HEK293 (cell line): Measurements from ENCODE around the gene ASPSCR1.

ENCODE experiments used
- CTCF ChIA-PET: fragments of 350-600 bp; formaldehyde crosslinking; extraction: SDS; loops from one replicate; lab custom pipeline; 2021; ENCODE audit warnings: antibody characterized with exemption; lab: Yijun Ruan, JAX
- POLR2A ChIA-PET: fragments of 300-600 bp; formaldehyde crosslinking; extraction: SDS; loops from one replicate; lab custom pipeline; 2020; ENCODE audit warnings: antibody characterized with exemption, inconsistent platforms; lab: Yijun Ruan, JAX
- H3K27ac ChIP-seq: fragments of 200-500 bp; sonication (Bioruptor generic); 2 replicates; pipeline ENCODE4 v1.5.1; 2014; ENCODE audit warnings: low read depth, low read length, control low read depth, inconsistent platforms; ENCODE audit errors: extremely low read depth
- H3K36me3 ChIP-seq, 2 experiments: fragments of 200-500 bp in 1 of 2; sonication (Bioruptor generic) in 1 of 2; 1 replicate in 1 of 2; 2 replicates in 1 of 2; pipeline ENCODE4 v1.5.1; 2014 to 2017; ENCODE audit warnings: inconsistent platforms in 2 of 2, low read length in 2 of 2; ENCODE audit not compliant: control insufficient read depth in 2 of 2, insufficient read depth in 1 of 2
- H3K4me1 ChIP-seq: fragments of 200-500 bp; sonication (Bioruptor generic); 2 replicates; pipeline ENCODE4 v1.5.1; 2014; ENCODE audit warnings: mild to moderate bottlenecking, low read length, inconsistent platforms; ENCODE audit not compliant: control insufficient read depth, insufficient read depth
- H3K4me3 ChIP-seq: 2 replicates; pipeline ENCODE4 v1.5.1; 2011; ENCODE audit warnings: low read depth, mild to moderate bottlenecking, control low read depth, low read length, moderate library complexity
- H3K9me3 ChIP-seq: fragments of 200-500 bp; sonication (Bioruptor generic); 2 replicates; pipeline ENCODE4 v1.5.1; 2014; ENCODE audit warnings: low read depth, low read length, inconsistent platforms; ENCODE audit not compliant: control insufficient read depth, insufficient read depth
- AEBP2 ChIP-seq: fragments of 450-650 bp; formaldehyde crosslinking; IDR thresholded peaks from 2 replicates; pipeline ENCODE4 v1.5.1; 2016; ENCODE audit warnings: missing biosample characterization, missing genetic modification characterization, borderline replicate concordance
- ATF2 ChIP-seq: fragments of 450-650 bp; formaldehyde crosslinking; IDR thresholded peaks from 2 replicates; pipeline ENCODE4 v1.5.1; 2016; ENCODE audit warnings: missing biosample characterization, missing genetic modification characterization, low read depth
- EGR2 ChIP-seq: fragments of 450-650 bp; formaldehyde crosslinking; IDR thresholded peaks from 2 replicates; pipeline ENCODE4 v1.5.1; 2016; ENCODE audit warnings: low read depth, missing biosample characterization, missing genetic modification characterization
- SP3 ChIP-seq: fragments of 450-650 bp; formaldehyde crosslinking; IDR thresholded peaks from 2 replicates; pipeline ENCODE4 v1.5.1; 2016; ENCODE audit warnings: missing biosample characterization, missing genetic modification characterization
- TSHZ1 ChIP-seq: fragments of 450-650 bp; formaldehyde crosslinking; IDR thresholded peaks from 2 replicates; pipeline ENCODE4 v1.5.1; 2016; ENCODE audit warnings: missing biosample characterization, missing genetic modification characterization, borderline replicate concordance
- WT1 ChIP-seq: fragments of 450-650 bp; formaldehyde crosslinking; IDR thresholded peaks from 2 replicates; pipeline ENCODE4 v1.5.1; 2016; ENCODE audit warnings: missing biosample characterization, missing genetic modification characterization
- ZBTB26 ChIP-seq: fragments of 450-650 bp; formaldehyde crosslinking; optimal IDR thresholded peaks from 2 replicates; pipeline ENCODE3; 2016; ENCODE audit warnings: missing biosample characterization, mild to moderate bottlenecking, missing genetic modification characterization
- ZFP41 ChIP-seq: fragments of 450-650 bp; formaldehyde crosslinking; IDR thresholded peaks from 2 replicates; pipeline ENCODE4 v1.5.1; 2016; ENCODE audit warnings: missing biosample characterization, missing genetic modification characterization, borderline replicate concordance
- ZIC2 ChIP-seq: fragments of 450-650 bp; formaldehyde crosslinking; IDR thresholded peaks from 2 replicates; pipeline ENCODE4 v1.5.1; 2016; ENCODE audit warnings: missing biosample characterization, missing genetic modification characterization
- ZNF132 ChIP-seq: fragments of 450-650 bp; formaldehyde crosslinking; IDR thresholded peaks from 2 replicates; pipeline ENCODE4 v1.5.1; 2017; ENCODE audit warnings: missing biosample characterization, missing genetic modification characterization, borderline replicate concordance
- ZNF223 ChIP-seq: fragments of 450-650 bp; formaldehyde crosslinking; IDR thresholded peaks from 2 replicates; pipeline ENCODE4 v1.5.1; 2016; ENCODE audit warnings: missing biosample characterization, missing genetic modification characterization
- ZNF266 ChIP-seq: fragments of 450-650 bp; formaldehyde crosslinking; IDR thresholded peaks from 2 replicates; pipeline ENCODE4 v1.5.1; 2016; ENCODE audit warnings: missing biosample characterization, missing genetic modification characterization, low read depth
- ZNF354C ChIP-seq: fragments of 450-650 bp; formaldehyde crosslinking; IDR thresholded peaks from 2 replicates; pipeline ENCODE4 v1.5.1; 2016; ENCODE audit warnings: missing biosample characterization, missing genetic modification characterization, low read depth, borderline replicate concordance
- ZNF571 ChIP-seq: fragments of 450-650 bp; formaldehyde crosslinking; IDR thresholded peaks from 2 replicates; pipeline ENCODE4 v1.5.0; 2017; ENCODE audit warnings: missing biosample characterization, missing genetic modification characterization
- ZNF600 ChIP-seq: fragments of 450-650 bp; formaldehyde crosslinking; IDR thresholded peaks from 2 replicates; pipeline ENCODE4 v1.5.1; 2016; ENCODE audit warnings: missing biosample characterization, missing genetic modification characterization
- ZNF626 ChIP-seq: fragments of 450-650 bp; sonication (Bioruptor Pico); formaldehyde crosslinking; IDR thresholded peaks from 2 replicates; pipeline ENCODE4 v1.5.1; 2018; ENCODE audit warnings: missing biosample characterization, missing genetic modification characterization, inconsistent platforms
- ZNF670 ChIP-seq: fragments of 450-650 bp; formaldehyde crosslinking; IDR thresholded peaks from 2 replicates; pipeline ENCODE4 v1.5.1; 2016; ENCODE audit warnings: missing biosample characterization, missing genetic modification characterization, low read depth
- ZNF677 ChIP-seq: fragments of 450-650 bp; IDR thresholded peaks from 2 replicates; pipeline ENCODE4 v1.5.0; 2018; ENCODE audit warnings: missing biosample characterization, mild to moderate bottlenecking, missing genetic modification characterization, moderate library complexity
- ZNF707 ChIP-seq: fragments of 450-650 bp; formaldehyde crosslinking; IDR thresholded peaks from 2 replicates; pipeline ENCODE4 v1.5.1; 2016; ENCODE audit warnings: missing biosample characterization, missing genetic modification characterization
- ZSCAN5A ChIP-seq: fragments of 450-650 bp; formaldehyde crosslinking; IDR thresholded peaks from 2 replicates; pipeline ENCODE4 v1.5.1; 2016; ENCODE audit warnings: missing biosample characterization, missing genetic modification characterization

The ASPSCR1 gene

GRCh38 chr17:82042649-82043048, 65.2 kb downstream of the ASPSCR1 start:
- H3K4me1 ChIP-seq = no peaks in the 10 kb centered on the region
- POLR2A ChIA-PET = interaction anchor here (1.8 kb wide), 2 partner anchors 12 to 17 kb away, joined by 4 to 5 read pairs; partner anchors contain the start of gene RAC3
- peaks cover 0 to 17% of the 10 kb centered on the region in 2 experiments; a peak in 1 of 3 replicates for H3K36me3 ChIP-seq
- no peak overlapping the region for H3K27ac ChIP-seq
- TF ChIP-seq ZNF223 (tag by site-specific recombination) = 0 out of 2 replicates have a peak, but pooled peaks have one; percentile 38
- no peak for TF ChIP-seq ZBTB26 (tag by site-specific recombination)
- no peaks in the 10 kb centered on the region for H3K9me3 ChIP-seq
- no peak overlapping the region for H3K4me3 ChIP-seq
- CTCF ChIA-PET = interaction anchor here (0.6 kb wide), 2 partner anchors 21 to 310 kb away, joined by 3 to 4 read pairs; no protein-coding TSS in a partner anchor

GRCh38 chr17:82043507-82043906, 66.1 kb downstream of the ASPSCR1 start:
- no peaks in the 10 kb centered on the region for H3K9me3 ChIP-seq
- no peaks in the 10 kb centered on the region for H3K4me1 ChIP-seq
- H3K4me3 ChIP-seq = no peak overlapping the region
- peaks cover 0 to 26% of the 10 kb centered on the region in 2 experiments; a peak in 1 of 3 replicates for H3K36me3 ChIP-seq
- peak; percentile 64 for TF ChIP-seq ZIC2 (tag by site-specific recombination)
- no peak for TF ChIP-seq ATF2 (tag by site-specific recombination)
- TF ChIP-seq TSHZ1 (tag by site-specific recombination) = no peak
- TF ChIP-seq ZNF600 = no peak
- no peak for TF ChIP-seq ZNF677 (tag by site-specific recombination)
- TF ChIP-seq ZFP41 (tag by site-specific recombination) = no peak
- ChIA-PET CTCF (interaction anchor here (0.6 to 1.0 kb wide), 4 partner anchors 8 to 310 kb away, joined by 3 to 5 read pairs (median 4); no protein-coding TSS in a partner anchor), POLR2A (interaction anchor here (0.6 to 1.8 kb wide), 5 partner anchors 16 to 150 kb away, joined by 3 to 7 read pairs (median 5); no protein-coding TSS in a partner anchor)
- no peak overlapping the region for H3K27ac ChIP-seq

- POLR2A ChIA-PET = interaction anchor here (1.3 kb wide), 2 partner anchors 8 to 10 kb away, joined by 3 read pairs; partner anchors contain the start of gene DCXR
- Histone ChIP-seq H3K4me1 (peaks cover 3% of the 10 kb centered on the region; the same call in 1 of the 2 replicates), H3K36me3 (peaks cover 0 to 49% of the 10 kb centered on the region in 2 experiments; a peak in 1 of 3 replicates), H3K9me3 (no peaks in the 10 kb centered on the region), H3K27ac (no peak overlapping the region), H3K4me3 (no peak overlapping the region)
- CTCF ChIA-PET = no interaction called here
- no peak for TF ChIP-seq ZNF707 (tag by site-specific recombination)
- TF ChIP-seq ZNF571 (tag by site-specific recombination) = no peak
- TF ChIP-seq ZNF132 (tag by site-specific recombination) = no peak
- no peak for TF ChIP-seq EGR2 (tag by site-specific recombination)
- TF ChIP-seq AEBP2 (tag by site-specific recombination) = no peak
- TF ChIP-seq ZNF266 = no peak
- no peak for TF ChIP-seq WT1 (tag by site-specific recombination)
- no peak for TF ChIP-seq ZNF600
- TF ChIP-seq ZNF354C (tag by site-specific recombination) = no peak
- no peak for TF ChIP-seq ZNF670 (tag by site-specific recombination)
- no peak for TF ChIP-seq ZNF626 (tag by site-specific recombination)
- TF ChIP-seq ZSCAN5A = no peak
- no peak for TF ChIP-seq SP3 (tag by site-specific recombination)
Observed at GRCh38 chr17:82045936-82046484, 68.6 kb downstream of the ASPSCR1 start.
